ENCODE measurements around the gene CREBL2. TPM values are rescaled to one million over a fixed set of nuclear protein-coding genes. Genes with fewer than 3 reads are reported as not detected.
"Not testable (repeated sequence)": the region's sequence is repeated elsewhere in the genome, so short reads cannot be mapped to it uniquely, and the experiment has no call there.

CREBL2 gene
- total RNA-seq, 1 experiment from 2014 or later, result 33.7 TPM

DNA sequence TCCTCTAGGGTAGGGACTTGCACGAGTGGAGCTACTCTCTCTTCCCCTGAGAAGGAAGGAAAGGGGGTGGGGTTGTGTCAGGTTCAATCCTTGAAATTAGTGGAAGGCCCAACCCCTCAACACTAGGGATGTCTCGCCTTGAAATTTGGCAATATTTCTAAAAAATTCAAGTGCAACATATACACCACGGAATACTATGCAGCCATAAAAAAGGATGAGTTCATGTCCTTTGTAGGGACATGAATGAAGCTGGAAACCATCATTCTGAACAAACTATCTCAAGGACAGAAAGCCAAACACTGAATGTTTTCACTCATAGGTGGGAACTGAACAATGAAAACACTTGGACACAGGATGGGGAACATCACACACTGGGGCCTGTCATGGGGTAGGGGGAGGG lies 15.1 kb upstream of the CREBL2 start:
- DNase-seq (ENCODE audit: low read depth), result not testable (repeated sequence)

DNA sequence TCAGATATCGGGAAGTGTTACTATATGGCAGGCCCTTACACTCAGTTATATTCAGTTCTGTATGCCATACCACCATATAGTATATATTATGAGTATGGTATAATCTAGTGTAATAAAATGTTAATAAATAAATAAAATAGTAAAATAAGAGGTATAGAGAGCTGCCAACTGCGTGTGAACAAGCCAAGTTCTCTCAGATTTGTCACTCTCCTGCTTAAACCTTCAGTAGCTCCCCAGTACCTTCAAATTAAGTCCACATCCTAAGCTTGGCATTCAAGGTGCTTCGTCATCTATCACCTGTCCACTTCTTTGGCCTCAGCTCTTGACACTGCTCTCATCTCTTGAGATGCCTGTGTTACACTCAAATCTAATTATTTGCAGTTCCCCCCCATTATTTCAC lies 12.8 kb upstream of the CREBL2 start:
- DNase-seq (ENCODE audit: low read depth), result no peak

DNA sequence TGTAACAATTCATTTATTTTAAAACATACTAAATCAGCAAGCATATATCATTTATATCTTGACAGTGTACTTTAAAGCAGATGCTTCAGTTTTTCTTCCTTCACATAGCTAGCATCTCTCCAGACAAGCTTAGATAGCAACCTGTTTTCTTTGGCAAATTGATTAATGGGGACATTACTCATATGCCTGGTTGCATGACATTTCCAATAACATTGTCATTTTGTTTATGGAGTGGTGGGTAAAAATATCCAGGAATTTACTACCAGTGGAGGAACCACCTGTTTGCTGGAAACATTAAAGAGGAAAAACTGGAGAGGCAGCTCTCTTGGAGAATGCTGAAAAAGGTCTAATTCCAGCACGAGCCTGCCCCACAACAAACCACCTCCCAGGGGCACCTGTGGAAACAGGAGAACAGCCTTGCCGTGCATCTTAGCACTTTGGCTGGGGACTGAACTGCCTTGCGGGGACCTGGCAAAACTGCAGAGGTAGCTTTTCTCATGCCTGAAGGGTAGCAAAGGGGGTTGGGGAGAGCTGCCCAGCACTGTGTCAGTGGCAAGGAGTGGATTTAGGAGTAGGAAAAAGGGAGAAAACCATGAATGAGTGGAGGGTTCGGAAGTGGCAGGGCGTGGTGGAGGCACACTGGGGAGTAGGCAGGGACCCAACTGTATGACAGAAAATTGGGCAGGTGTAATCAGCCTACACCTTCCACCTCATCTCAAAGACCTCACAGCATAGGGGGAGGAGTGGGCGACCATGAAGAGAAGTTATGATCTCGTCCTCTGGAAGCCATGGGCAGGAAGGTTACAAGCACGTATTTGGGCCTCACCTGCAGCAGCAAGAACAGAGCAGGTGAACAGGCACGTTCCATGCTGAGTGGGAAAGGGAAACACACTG lies 11.7 kb upstream of the CREBL2 start:
- no peak for DNase-seq (ENCODE audit: low read depth)

GRCh38 chr12:12600659-12601058 lies 11.0 kb upstream of the CREBL2 start:
- DNase-seq (ENCODE audit: low read depth), result no peak

DNA sequence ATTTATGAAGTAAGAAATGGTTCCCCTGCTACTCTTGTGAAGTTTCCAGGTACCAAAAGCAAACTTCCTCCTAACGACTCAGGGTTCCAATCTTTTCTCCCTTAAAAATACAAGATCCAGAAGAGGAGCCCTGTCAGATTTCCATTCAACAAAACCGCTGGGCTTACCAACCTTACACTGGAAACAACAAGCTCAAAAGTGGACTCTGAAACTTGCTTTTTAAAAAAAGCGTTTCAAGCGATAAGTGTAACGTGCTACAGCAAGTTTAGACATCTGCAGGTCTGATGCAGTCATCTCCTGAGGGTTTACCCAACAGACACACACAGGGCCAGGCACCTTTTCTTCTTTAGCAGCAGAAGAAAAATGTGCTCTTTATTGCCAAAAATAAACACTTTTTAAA lies 6.9 kb upstream of the CREBL2 start:
- DNase-seq (ENCODE audit: low read depth), result no peak

- peak; percentile 8 for DNase-seq (ENCODE audit: low read depth)
Measured at GRCh38 chr12:12606781-12607589, 4.7 kb upstream of the CREBL2 start.

GRCh38 chr12:12608557-12608957 lies 3.1 kb upstream of the CREBL2 start:
- peak; percentile 6 for DNase-seq (ENCODE audit: low read depth)

- no peak for DNase-seq (ENCODE audit: low read depth)
Measured at GRCh38 chr12:12609692-12610091, 2.0 kb upstream of the CREBL2 start.

GRCh38 chr12:12610711-12611110 lies 965 bp upstream of the CREBL2 start:
- no peak for DNase-seq (ENCODE audit: low read depth)

DNA sequence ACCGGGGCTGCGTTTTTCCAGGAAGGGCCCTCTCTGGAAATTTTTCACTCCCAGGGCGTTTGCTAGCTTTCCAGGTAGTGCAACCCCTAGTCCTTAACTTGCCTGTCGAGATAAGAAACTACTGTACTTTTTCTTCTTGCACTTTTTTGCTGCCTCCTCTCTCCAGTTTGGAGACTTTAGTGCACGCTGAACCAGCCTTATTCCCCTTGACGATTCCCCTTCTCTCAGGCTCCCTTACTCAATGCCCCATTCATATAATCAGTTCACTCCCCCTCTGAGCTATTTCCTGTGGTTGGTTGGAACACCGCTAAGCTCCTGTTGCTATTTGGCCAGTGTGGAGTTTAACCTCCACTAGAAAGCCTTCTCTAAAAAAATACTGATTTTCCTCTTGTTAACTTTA lies 682 bp downstream of the CREBL2 start:
- DNase-seq (ENCODE audit: low read depth), result peak; percentile 52

GRCh38 chr12:12613344-12613743 lies 1.7 kb downstream of the CREBL2 start:
- DNase-seq (ENCODE audit: low read depth), result no peak

GRCh38 chr12:12614342-12614741 lies 2.7 kb downstream of the CREBL2 start:
- DNase-seq (ENCODE audit: low read depth), result no peak

DNA sequence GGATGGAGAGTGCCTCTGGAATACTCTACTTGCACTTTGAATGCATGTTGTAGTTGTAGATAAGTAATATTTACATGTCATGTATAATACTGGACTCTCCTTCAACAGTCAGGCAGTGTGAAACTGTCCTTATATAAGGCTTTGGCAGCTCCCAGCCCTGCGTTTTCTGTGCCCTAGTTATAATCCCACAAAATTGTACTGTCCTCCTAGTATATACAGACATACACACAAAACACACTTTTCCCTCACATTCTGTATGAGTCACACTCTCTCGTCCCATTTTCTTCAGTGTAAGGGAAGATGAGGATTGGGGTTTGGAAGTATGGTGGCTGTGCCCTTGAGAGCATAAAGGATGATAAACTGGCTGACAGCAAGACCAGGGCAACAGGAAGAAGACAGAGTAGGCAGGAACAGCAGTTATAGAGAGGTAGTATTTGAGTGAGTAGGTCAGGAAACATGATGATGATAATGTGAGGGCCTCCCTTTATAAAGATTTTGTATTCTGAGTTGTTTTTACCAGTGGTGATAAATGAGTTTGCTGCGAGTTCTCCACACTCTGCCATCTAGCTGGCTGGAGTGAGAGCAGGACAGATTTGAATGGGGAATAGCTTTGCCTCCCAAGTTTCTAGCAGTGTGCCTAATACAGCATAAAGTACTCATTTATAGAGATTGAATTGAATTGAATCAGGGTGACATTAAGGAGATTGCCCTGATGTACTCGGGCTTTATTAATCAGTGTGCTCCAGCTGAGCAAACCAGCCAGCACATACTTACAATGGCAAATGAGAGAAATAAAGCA lies 5.0 kb downstream of the CREBL2 start:
- no peak for DNase-seq (ENCODE audit: low read depth)

DNA sequence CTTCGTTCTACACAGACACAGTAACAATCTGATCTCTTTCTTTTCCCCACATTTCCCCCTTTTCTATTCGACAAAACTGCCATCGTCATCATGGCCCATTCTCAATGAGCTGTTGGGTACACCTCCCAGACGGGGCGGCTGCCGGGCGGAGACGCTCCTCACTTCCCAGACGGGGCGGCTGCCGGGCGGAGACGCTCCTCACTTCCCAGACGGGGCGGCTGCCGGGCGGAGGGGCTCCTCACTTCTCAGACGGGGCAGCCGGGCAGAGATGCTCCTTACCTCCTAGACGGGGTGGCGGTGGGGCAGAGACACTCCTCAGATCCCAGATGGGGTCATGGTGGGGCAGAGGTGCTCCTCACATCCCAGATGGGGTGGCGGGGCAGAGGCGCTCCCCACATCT lies 6.4 kb downstream of the CREBL2 start:
- not testable (repeated sequence) for DNase-seq (ENCODE audit: low read depth)

GRCh38 chr12:12620730-12621315 lies 9.1 kb downstream of the CREBL2 start:
- DNase-seq (ENCODE audit: low read depth), result no peak

- DNase-seq (ENCODE audit: low read depth), result no peak
Measured at GRCh38 chr12:12622418-12622817, 10.7 kb downstream of the CREBL2 start.

GRCh38 chr12:12624498-12624992 lies 12.9 kb downstream of the CREBL2 start:
- no peak for DNase-seq (ENCODE audit: low read depth)

DNA sequence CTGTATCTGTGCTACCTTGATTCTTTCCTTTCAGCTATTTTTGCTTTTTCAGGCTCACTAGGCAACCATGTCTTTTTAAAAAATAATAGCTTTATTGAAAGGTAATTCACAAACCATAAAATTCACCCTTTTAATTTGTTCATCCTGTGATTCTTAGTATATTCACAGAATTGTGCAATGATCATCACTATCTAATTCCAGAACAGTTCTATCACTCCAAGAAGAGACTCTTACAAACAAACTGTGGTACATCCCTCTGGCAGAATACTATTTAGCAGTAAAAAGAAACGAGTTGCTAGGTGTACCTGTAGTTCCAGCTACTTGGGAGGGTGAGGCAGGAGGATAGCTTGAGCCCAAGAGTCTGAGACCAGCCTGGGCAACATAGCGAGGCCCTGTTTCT lies 14.8 kb downstream of the CREBL2 start:
- DNase-seq (ENCODE audit: low read depth), result no peak

GRCh38 chr12:12627308-12627827 lies 15.7 kb downstream of the CREBL2 start:
- DNase-seq (ENCODE audit: low read depth), result no peak

- peak; percentile 80 for DNase-seq (ENCODE audit: low read depth)
Measured at GRCh38 chr12:12628013-12628412, 16.3 kb downstream of the CREBL2 start.

GRCh38 chr12:12630850-12631249 lies 19.2 kb downstream of the CREBL2 start:
- no peak for DNase-seq (ENCODE audit: low read depth)

Data from LHCN-M2 (cell line).